A673 (cell line): ENCODE data around the gene C17orf50.

Source experiments
- EZH2 ChIP-seq: fragments of 200-600 bp; sonication (generic); IDR thresholded peaks from 2 replicates; pipeline ENCODE4 v1.6.1; 2017; ENCODE audit warnings: borderline replicate concordance, low read depth, mild to moderate bottlenecking, mixed read lengths, antibody characterized with exemption, low read length; ENCODE audit not compliant: poor library complexity, severe bottlenecking
- TF ChIP-seq, protein P1 (sequence below): fragments of 300-800, 200-600 bp; sonication (generic); conservative IDR thresholded peaks from 2 replicates; pipeline ENCODE4 v1.5.1; 2017; ENCODE audit warnings: low read depth, mild to moderate bottlenecking, antibody characterized with exemption, low read length, moderate library complexity, mixed read lengths

DNA sequence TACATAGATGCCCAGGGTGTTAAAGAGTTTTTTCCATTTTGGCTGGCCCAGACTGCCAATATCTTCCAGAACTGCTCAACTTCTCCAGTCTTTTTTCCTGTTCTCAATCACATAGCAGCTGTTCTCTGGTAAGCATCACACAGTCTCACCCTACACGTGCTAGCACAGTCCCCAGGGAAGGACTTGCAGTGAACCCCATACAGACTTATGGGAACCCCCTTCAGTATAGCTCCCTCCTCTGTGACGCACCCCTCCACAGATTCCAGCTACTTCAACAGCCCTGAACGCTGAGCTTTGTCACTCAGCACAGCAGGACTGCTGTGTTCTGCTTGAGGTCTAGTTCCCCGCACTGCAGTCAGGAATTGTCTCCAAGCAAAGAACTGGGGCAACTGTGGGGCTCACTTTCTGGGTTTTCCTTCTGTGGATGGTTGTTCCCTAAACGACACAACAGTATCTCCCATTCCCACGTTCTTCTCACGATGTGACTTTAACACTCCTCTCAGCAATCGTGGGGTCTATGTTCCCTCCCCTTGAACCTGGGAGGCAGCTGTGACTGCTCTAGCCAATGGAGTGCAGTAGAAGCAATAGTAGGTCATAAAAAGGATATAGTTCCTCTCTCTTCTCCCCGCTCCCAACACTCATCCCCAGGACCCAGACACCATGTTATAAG, 31.1 kb downstream of the C17orf50 start:
- TF ChIP-seq, protein P1, sequence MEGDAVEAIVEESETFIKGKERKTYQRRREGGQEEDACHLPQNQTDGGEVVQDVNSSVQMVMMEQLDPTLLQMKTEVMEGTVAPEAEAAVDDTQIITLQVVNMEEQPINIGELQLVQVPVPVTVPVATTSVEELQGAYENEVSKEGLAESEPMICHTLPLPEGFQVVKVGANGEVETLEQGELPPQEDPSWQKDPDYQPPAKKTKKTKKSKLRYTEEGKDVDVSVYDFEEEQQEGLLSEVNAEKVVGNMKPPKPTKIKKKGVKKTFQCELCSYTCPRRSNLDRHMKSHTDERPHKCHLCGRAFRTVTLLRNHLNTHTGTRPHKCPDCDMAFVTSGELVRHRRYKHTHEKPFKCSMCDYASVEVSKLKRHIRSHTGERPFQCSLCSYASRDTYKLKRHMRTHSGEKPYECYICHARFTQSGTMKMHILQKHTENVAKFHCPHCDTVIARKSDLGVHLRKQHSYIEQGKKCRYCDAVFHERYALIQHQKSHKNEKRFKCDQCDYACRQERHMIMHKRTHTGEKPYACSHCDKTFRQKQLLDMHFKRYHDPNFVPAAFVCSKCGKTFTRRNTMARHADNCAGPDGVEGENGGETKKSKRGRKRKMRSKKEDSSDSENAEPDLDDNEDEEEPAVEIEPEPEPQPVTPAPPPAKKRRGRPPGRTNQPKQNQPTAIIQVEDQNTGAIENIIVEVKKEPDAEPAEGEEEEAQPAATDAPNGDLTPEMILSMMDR = no peak
- TF ChIP-seq EZH2 = no peak
